Small intestine (tissue), 7 donors: ENCODE results near the gene ATG9B. TPM values are rescaled to one million over a fixed set of nuclear protein-coding genes. Genes with fewer than 3 reads are reported as not detected.

Source experiments
- DNase-seq, 2 donors: peaks; one replicate each; pipeline versions ENCODE4 v3.0.0 to v3.0.0-alpha.2; 2013
- FAIRE-seq: peaks from 2 replicates; lab custom pipeline; 2012; peaks lifted over from hg19 to GRCh38; lab: Jason Lieb, UNC
- H3K27ac ChIP-seq, 3 donors: one replicate each; pipeline ENCODE4 v1.5.1; 2013; ENCODE audit warnings: low read length in 2 of 3, mild to moderate bottlenecking in 2 of 3, control low read depth in 1 of 3, inconsistent platforms in 1 of 3, low read depth in 1 of 3, moderate library complexity in 1 of 3
- H3K27me3 ChIP-seq, 3 donors: one replicate each; pipeline ENCODE4 v1.6.1; 2013; ENCODE audit warnings: low read length in 3 of 3, inconsistent platforms in 1 of 3; ENCODE audit not compliant: control insufficient read depth in 3 of 3, insufficient read depth in 3 of 3
- H3K36me3 ChIP-seq, 3 donors: one replicate each; pipeline ENCODE4 v1.6.1; 2013; ENCODE audit warnings: low read length in 3 of 3, inconsistent platforms in 1 of 3, low read depth in 1 of 3, mild to moderate bottlenecking in 1 of 3, moderate library complexity in 1 of 3; ENCODE audit not compliant: control insufficient read depth in 3 of 3, insufficient read depth in 2 of 3
- H3K4me1 ChIP-seq, 3 donors: one replicate each; pipeline ENCODE4 v1.6.1; 2013; ENCODE audit warnings: low read length in 2 of 3, inconsistent platforms in 1 of 3, low read depth in 1 of 3, mild to moderate bottlenecking in 1 of 3, moderate library complexity in 1 of 3; ENCODE audit not compliant: control insufficient read depth in 3 of 3, insufficient read depth in 2 of 3
- H3K4me3 ChIP-seq, 3 donors: one replicate each; pipeline ENCODE4 v1.5.1; 2013; ENCODE audit warnings: low read length in 3 of 3, control low read depth in 1 of 3, inconsistent platforms in 1 of 3, low read depth in 1 of 3, mild to moderate bottlenecking in 1 of 3, moderate library complexity in 1 of 3
- H3K9me3 ChIP-seq, 2 donors: one replicate each; pipeline ENCODE4 v1.6.1; 2013; ENCODE audit warnings: low read depth in 1 of 2, low read length in 1 of 2; ENCODE audit not compliant: control insufficient read depth in 2 of 2, insufficient read depth in 1 of 2
- WGBS, 3 donors: extraction: QIAGEN DNeasy Blood & Tissue Kit; methylation state at CpG; one replicate each; pipeline ENCODE4 v1.1.7; 2013; 5-methylcytosine and 5-hydroxymethylcytosine counted together
- polyA plus RNA-seq, 4 donors: library from polyadenylated mRNA; stranded (reverse) in 3 of 4; unstranded in 1 of 4; fragments of 200-250 nt in 3 of 4; fragments of 120-200 nt in 1 of 4; gene quantifications; one replicate each; pipeline versions ENCODE4 v1.2.1 to v1.2.3, GENCODE V29; 2013
- donor health status: healthy with polysubstance abuse.
- donor health status: control.
- donor health status: control.
- donor health status: Bipolar disorder and iron deficiency.
- donor health status: healthy.

ATG9B gene
- polyA plus RNA-seq, 4 donors = 0.22 to 1.6 (median 0.77) TPM

DNA sequence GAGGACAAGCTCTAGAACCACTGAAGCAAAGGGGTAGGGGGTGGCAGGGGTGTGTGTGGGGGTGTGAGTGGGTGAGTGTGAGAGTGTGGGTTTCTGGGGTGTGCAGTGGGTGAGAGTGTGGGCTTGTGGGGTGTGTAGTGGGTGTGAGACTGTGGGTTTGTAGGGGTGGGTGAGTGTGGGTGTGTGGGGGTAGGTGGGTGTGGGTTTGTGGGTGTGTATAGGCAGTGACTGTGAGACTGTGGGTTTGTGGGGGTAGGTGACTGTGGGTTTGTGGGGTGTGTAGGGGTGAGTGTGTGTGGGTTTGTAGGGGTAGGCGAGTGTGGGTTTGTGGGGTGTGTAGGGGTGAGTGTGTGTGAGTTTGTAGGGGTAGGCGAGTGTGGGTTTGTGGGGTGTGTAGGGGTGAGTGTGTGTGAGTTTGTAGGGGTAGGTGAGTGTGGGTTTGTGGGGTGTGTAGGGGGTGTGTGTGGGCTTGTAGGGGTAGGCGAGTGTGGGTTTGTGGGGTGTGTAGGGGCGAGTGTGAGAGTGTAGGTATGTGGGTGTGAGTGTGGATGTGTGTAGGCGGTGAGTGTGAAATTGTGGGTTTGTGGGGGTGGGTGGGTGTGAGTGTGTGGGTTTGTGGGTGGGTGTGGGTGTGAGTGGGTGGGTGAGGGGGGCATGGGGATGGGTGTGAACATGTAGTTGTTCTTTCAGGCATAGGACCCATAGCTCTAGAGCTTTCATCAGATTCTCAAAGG lies 24.6 kb downstream of the ATG9B start:
- H3K9me3 ChIP-seq = no peaks in the 10 kb centered on the region
- 66 to 89% (median 81%) methylated on average over 5 of the region's 5 CpGs for WGBS, 3 donors
- DNase-seq (no peak), FAIRE-seq (no peak)
- peaks cover 0 to 2% (median 0%) of the 10 kb centered on the region in 3 donors for H3K36me3 ChIP-seq
- H3K4me1 ChIP-seq = peaks cover 0 to 13% (median 0%) of the 10 kb centered on the region in 3 donors
- H3K27ac ChIP-seq = no peak overlapping the region
- no peaks in the 10 kb centered on the region for H3K27me3 ChIP-seq
- no peak overlapping the region for H3K4me3 ChIP-seq

DNA sequence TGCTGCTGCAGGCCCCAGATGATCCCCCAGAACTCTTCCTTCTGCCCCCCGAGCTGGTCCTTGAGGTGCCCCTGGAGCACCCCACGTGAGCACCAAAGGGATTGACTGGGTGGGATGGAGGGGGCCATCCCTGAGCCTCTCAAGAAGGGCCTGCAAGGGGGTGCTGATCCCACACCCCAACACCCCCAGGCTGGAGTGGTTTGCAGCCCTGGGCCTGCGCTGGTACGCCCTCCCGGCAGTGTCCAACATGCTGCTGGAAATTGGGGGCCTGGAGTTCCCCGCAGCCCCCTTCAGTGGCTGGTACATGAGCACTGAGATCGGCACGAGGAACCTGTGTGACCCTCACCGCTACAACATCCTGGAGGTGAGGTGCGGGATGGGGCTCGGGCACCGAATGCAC lies 25.3 kb downstream of the ATG9B start:
- peaks cover 0 to 14% (median 0%) of the 10 kb centered on the region in 3 donors for H3K4me1 ChIP-seq
- H3K27me3 ChIP-seq = no peaks in the 10 kb centered on the region
- no peak overlapping the region for H3K27ac ChIP-seq
- H3K9me3 ChIP-seq = no peaks in the 10 kb centered on the region
- peaks cover 0 to 2% (median 0%) of the 10 kb centered on the region in 3 donors for H3K36me3 ChIP-seq
- FAIRE-seq (no peak), DNase-seq (no peak)
- 86 to 92% (median 87%) methylated on average over 12 of the region's 12 CpGs for WGBS, 3 donors
- no peak overlapping the region for H3K4me3 ChIP-seq

DNA sequence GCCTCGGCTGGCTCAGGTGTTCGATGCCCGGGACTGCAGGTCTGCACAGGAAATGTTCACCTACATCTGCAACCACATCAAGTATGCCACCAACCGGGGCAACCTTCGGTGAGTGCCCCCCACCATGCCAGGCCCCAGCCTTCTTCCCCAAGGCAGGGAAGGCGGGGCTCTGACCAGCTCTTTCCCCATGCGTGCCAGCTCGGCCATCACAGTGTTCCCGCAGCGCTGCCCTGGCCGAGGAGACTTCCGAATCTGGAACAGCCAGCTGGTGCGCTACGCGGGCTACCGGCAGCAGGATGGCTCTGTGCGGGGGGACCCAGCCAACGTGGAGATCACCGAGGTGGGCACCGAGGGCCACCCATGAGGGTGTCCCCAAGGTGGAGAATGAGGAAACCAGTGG lies 26.0 kb downstream of the ATG9B start:
- Histone ChIP-seq H3K27ac (no peak overlapping the region), H3K27me3 (no peaks in the 10 kb centered on the region), H3K4me1 (peaks cover 0 to 14% (median 0%) of the 10 kb centered on the region in 3 donors), H3K9me3 (no peaks in the 10 kb centered on the region), H3K36me3 (peaks cover 0 to 2% (median 0%) of the 10 kb centered on the region in 3 donors), H3K4me3 (no peak overlapping the region)
- WGBS, 3 donors = 75 to 87% (median 82%) methylated on average over 20 of the region's 20 CpGs
- no peak for FAIRE-seq
- DNase-seq = no peak

DNA sequence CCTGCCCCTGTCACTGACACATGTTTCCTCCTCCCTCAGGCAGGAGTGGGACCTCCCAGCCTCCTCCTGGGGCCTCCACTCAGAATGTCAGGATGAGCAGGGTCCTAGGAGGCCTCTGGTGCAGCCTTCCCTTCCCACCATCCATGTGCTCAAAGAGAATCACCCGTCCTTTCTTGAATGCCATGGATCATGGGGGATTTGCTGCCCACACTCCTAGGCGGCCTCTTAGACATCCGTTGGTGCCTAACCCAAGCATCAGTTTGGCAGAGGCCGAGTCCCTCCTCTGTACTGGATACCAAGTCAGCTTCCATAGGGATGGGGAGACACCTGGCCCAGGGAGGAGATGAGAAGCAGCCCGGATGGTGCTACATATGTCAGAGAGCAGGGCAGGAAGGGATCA lies 26.5 kb downstream of the ATG9B start:
- FAIRE-seq (no peak), DNase-seq (no peak)
- Histone ChIP-seq H3K36me3 (peaks cover 0 to 2% (median 0%) of the 10 kb centered on the region in 3 donors), H3K4me1 (peaks cover 0 to 14% (median 0%) of the 10 kb centered on the region in 3 donors), H3K27ac (no peak overlapping the region), H3K4me3 (no peak overlapping the region), H3K9me3 (no peaks in the 10 kb centered on the region), H3K27me3 (no peaks in the 10 kb centered on the region)
- 79 to 91% (median 86%) methylated on average over 5 of the region's 5 CpGs for WGBS, 3 donors

DNA sequence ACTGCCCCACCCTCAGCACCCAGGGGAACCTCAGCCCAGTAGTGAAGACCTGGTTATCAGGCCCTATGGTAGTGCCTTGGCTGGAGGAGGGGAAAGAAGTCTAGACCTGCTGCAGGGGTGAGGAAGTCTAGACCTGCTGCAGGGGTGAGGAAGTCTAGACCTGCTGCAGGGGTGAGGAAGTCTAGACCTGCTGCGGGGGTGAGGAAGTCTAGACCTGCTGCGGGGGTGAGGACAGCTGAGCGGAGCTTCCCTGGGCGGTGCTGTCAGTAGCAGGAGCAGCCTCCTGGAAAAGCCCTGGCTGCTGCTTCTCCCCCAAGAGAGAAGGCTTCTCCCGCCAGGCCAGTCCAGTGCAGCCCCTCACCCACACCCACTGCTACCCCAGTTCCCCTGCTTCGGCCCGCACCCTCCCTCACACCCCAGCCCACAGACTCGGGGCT lies 27.2 kb downstream of the ATG9B start:
- WGBS, 3 donors = 77 to 87% (median 78%) methylated on average over 4 to 8 of the region's 8 CpGs

DNA sequence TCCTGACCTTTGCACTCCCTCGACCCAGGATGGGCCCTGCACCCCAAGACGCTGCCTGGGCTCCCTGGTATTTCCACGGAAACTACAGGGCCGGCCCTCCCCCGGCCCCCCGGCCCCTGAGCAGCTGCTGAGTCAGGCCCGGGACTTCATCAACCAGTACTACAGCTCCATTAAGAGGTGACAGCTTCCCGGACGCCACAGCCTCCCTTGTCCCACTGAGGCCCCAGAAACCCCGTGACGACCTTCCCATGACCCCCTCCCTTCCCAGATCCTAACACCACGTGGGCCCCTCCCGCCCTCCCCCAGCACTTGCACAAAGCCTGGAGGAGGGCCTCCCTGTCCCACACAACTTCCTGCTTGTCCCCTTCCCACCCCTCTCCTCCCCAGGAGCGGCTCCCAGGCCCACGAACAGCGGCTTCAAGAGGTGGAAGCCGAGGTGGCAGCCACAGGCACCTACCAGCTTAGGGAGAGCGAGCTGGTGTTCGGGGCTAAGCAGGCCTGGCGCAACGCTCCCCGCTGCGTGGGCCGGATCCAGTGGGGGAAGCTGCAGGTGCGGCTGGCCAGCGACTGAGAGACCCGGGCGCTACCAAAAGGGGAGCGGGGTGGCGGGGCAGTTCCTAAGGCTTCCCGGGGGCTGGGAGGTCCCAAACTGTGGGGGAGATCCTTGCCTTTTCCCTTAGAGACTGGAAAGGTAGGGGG lies 27.8 kb downstream of the ATG9B start:
- FAIRE-seq (no peak), DNase-seq (peak in 1 of 2 donors; percentile 65)
- 34 to 44% (median 37%) methylated on average over 31 of the region's 31 CpGs for WGBS, 3 donors
- Histone ChIP-seq H3K27ac (no peak overlapping the region), H3K27me3 (no peaks in the 10 kb centered on the region), H3K9me3 (no peaks in the 10 kb centered on the region), H3K4me1 (peaks cover 0 to 14% (median 0%) of the 10 kb centered on the region in 3 donors), H3K4me3 (peak overlapping the region in 1 of 3 donors; percentile 8), H3K36me3 (peaks cover 0 to 2% (median 0%) of the 10 kb centered on the region in 3 donors)

More for the DNA sequence above, 27.2 kb downstream of the ATG9B start:
- H3K36me3 ChIP-seq = peaks cover 0 to 2% (median 0%) of the 10 kb centered on the region in 3 donors
- no peak for DNase-seq
- no peak overlapping the region for H3K4me3 ChIP-seq
- H3K27me3 ChIP-seq = no peaks in the 10 kb centered on the region
- FAIRE-seq = no peak
- no peaks in the 10 kb centered on the region for H3K9me3 ChIP-seq
- H3K27ac ChIP-seq = no peak overlapping the region
- H3K4me1 ChIP-seq = peaks cover 0 to 14% (median 0%) of the 10 kb centered on the region in 3 donors

DNA sequence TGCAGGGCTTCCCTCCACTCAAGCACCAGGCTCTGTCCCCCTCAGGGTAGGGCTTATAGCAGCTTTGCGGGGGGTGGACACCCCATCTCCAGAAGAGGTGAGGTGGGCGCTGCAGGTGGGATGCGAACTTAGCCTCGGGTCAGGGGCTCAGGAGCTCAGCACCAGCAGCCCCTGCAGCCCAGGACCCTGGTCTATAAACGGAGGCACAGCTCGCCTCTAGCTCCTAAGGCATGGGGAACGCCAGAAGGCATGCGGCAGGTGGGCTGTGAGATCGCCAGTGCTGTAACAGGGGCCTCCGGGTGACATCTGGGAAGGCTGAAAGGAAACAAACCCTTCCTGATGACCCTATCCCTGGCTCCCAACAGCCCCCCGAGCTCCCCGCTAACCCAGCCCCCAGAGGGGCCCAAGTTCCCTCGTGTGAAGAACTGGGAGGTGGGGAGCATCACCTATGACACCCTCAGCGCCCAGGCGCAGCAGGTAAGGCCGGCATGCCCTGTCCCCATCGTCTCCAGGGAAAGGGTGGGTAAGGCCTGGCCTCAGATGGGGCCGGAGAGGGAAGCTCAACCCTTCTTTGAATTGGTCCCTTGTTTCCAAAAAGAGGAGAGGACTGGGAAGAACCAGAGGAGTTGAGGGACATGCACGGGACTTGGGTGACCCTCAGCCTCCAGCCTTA lies 29.3 kb downstream of the ATG9B start:
- Histone ChIP-seq H3K27me3 (no peaks in the 10 kb centered on the region), H3K4me3 (no peak overlapping the region), H3K36me3 (no peaks in the 10 kb centered on the region), H3K27ac (no peak overlapping the region), H3K9me3 (peaks cover 0 to 14% of the 10 kb centered on the region in 2 donors), H3K4me1 (peaks cover 0 to 14% (median 0%) of the 10 kb centered on the region in 3 donors)
- no peak for FAIRE-seq
- DNase-seq = no peak
- 61 to 71% (median 67%) methylated on average over 19 of the region's 19 CpGs for WGBS, 3 donors
